NCI-H128 (cell line): ENCODE data around the gene RAF1.
A peak's percentile ranks its signal among the peaks of the same experiment; 100 is the strongest.
"Not testable (repeated sequence)": the region's sequence is repeated elsewhere in the genome, so short reads cannot be mapped to it uniquely, and the experiment has no call there.

Experiments
- DNase-seq: peaks from one replicate; lab custom pipeline; 2025; ENCODE audit not compliant: unreplicated experiment; lab: John Stamatoyannopoulos, UW

The RAF1 gene

GRCh38 chr3:12663936-12664908 lies at the start of gene RAF1:
RAF1 (minus strand) TSS chr3:12664117; CDS start chr3:12618721, 45,396 bp downstream.
- DNase-seq = peak; percentile 90

GRCh38 chr3:12710062-12710461 lies 46.1 kb upstream of the RAF1 start:
- no peak for DNase-seq

GRCh38 chr3:12709334-12709733 lies 45.4 kb upstream of the RAF1 start:
- DNase-seq = no peak

GRCh38 chr3:12708584-12709192 lies 44.8 kb upstream of the RAF1 start:
- DNase-seq = no peak

- no peak for DNase-seq
Observed at GRCh38 chr3:12707449-12707848, 43.5 kb upstream of the RAF1 start.

- no peak for DNase-seq
Observed at GRCh38 chr3:12706504-12707253, 42.8 kb upstream of the RAF1 start.

GRCh38 chr3:12705981-12706380 lies 42.1 kb upstream of the RAF1 start:
- no peak for DNase-seq

- no peak for DNase-seq
Observed at GRCh38 chr3:12705374-12705926, 41.5 kb upstream of the RAF1 start.

GRCh38 chr3:12702501-12702900 lies 38.6 kb upstream of the RAF1 start:
- DNase-seq = no peak

GRCh38 chr3:12701601-12702000 lies 37.7 kb upstream of the RAF1 start:
- DNase-seq = not testable (repeated sequence)

- DNase-seq = no peak
Observed at GRCh38 chr3:12700800-12701199, 36.9 kb upstream of the RAF1 start.

- no peak for DNase-seq
Observed at GRCh38 chr3:12695916-12696315, 32.0 kb upstream of the RAF1 start.

GRCh38 chr3:12695112-12695511 lies 31.2 kb upstream of the RAF1 start:
- no peak for DNase-seq

GRCh38 chr3:12692444-12692843 lies 28.5 kb upstream of the RAF1 start:
- no peak for DNase-seq

- DNase-seq = no peak
Observed at GRCh38 chr3:12689997-12690711, 26.2 kb upstream of the RAF1 start.

- no peak for DNase-seq
Observed at GRCh38 chr3:12687948-12688347, 24.0 kb upstream of the RAF1 start.

GRCh38 chr3:12686096-12686495 lies 22.2 kb upstream of the RAF1 start:
- DNase-seq = no peak

GRCh38 chr3:12681943-12682390 lies 18.1 kb upstream of the RAF1 start:
- DNase-seq = no peak

GRCh38 chr3:12681089-12681942 lies 17.4 kb upstream of the RAF1 start:
- no peak for DNase-seq

- DNase-seq = no peak
Observed at GRCh38 chr3:12679468-12679867, 15.6 kb upstream of the RAF1 start.
